HepG2 (cell line): ENCODE measurements around the gene TSN. TPM values are rescaled to one million over a fixed set of nuclear protein-coding genes. Genes with fewer than 3 reads are reported as not detected.

Source experiments
- ATAC-seq: fragments of 200-7000 bp; cut with Tn5 transposase; 3 replicates; pipeline ENCODE4 v1.9.1; 2020; ENCODE audit warnings: mild to moderate bottlenecking, moderate library complexity
- BruUV-seq: library from RNA; stranded (reverse); fragments of 400-500 nt; replicated peaks from 2 replicates; lab custom pipeline; 2021; lab: Mats Ljungman, UMichigan
- CTCF ChIA-PET: fragments of 300-600 bp; formaldehyde crosslinking; extraction: SDS; loops from one replicate; lab custom pipeline; 2021; ENCODE audit warnings: low total read pairs, inconsistent platforms, low intra/inter-chr PET ratio; lab: Yijun Ruan, JAX
- POLR2A ChIA-PET: fragments of 350-600 bp; sonication (Branson Sonifier 250); formaldehyde crosslinking; loops from one replicate; lab custom pipeline; 2020; ENCODE audit warnings: antibody characterized with exemption, inconsistent platforms; lab: Yijun Ruan, JAX
- DNase-seq: peaks from one replicate; pipeline ENCODE4 v3.0.0-alpha.2; 2015; ENCODE audit warnings: low spot score
- FAIRE-seq: peaks from 3 replicates; lab custom pipeline; 2011; peaks lifted over from hg19 to GRCh38; lab: Jason Lieb, UNC
- H2AFZ ChIP-seq: one replicate; pipeline ENCODE4 v1.6.1; 2011; ENCODE audit warnings: low read length, inconsistent platforms
- H3K27ac ChIP-seq: fragments of 300-600 bp; 3 replicates; pipeline ENCODE4 v1.8.0; 2011; ENCODE audit warnings: mixed run types, mild to moderate bottlenecking, mixed read lengths, low read length, inconsistent platforms; ENCODE audit not compliant: insufficient read depth; ENCODE audit errors: extremely low read length
- H3K27me3 ChIP-seq, 2 experiments: fragments of 200-600 bp in 1 of 2; 2 replicates in 1 of 2; 3 replicates in 1 of 2; pipeline versions ENCODE4 v1.6.0 to v1.8.0; 2011; ENCODE audit warnings: low read length in 2 of 2, mild to moderate bottlenecking in 2 of 2, moderate library complexity in 2 of 2, inconsistent platforms in 1 of 2; ENCODE audit not compliant: insufficient read depth in 2 of 2, control insufficient read depth in 1 of 2
- H3K36me3 ChIP-seq, 2 experiments: fragments of 200-600 bp in 1 of 2; replicated peaks in 1 of 2; 2 replicates in 1 of 2; 3 replicates in 1 of 2; pipeline versions ENCODE4 v1.5.1 to v1.8.0; 2011; ENCODE audit warnings: low read length in 2 of 2, inconsistent platforms in 1 of 2; ENCODE audit not compliant: insufficient read depth in 2 of 2, control insufficient read depth in 1 of 2
- H3K4me1 ChIP-seq: 2 replicates; pipeline ENCODE4 v1.5.1; 2012; ENCODE audit warnings: low read length, inconsistent platforms; ENCODE audit not compliant: insufficient read depth
- H3K4me2 ChIP-seq: 2 replicates; pipeline ENCODE4 v1.6.0; 2011; ENCODE audit warnings: low read depth, low read length, inconsistent platforms
- H3K4me3 ChIP-seq, 3 experiments: fragments of 200-600 bp in 1 of 3; sonication (generic), shearing (Covaris generic) in 1 of 3; replicated peaks in 1 of 3; 2 replicates each; pipeline ENCODE4 v1.5.1; 2011 to 2016; ENCODE audit warnings: low read length in 3 of 3, inconsistent platforms in 2 of 3, low read depth in 2 of 3, mild to moderate bottlenecking in 2 of 3, control low read depth in 1 of 3, mixed read lengths in 1 of 3; ENCODE audit not compliant: insufficient read depth in 1 of 3
- H3K79me2 ChIP-seq: one replicate; pipeline ENCODE4 v1.6.1; 2011; ENCODE audit warnings: low read length, inconsistent platforms; ENCODE audit not compliant: insufficient read depth
- H3K9ac ChIP-seq: 2 replicates; pipeline ENCODE4 v1.6.0; 2011; ENCODE audit warnings: mild to moderate bottlenecking, low read depth, low read length, inconsistent platforms; ENCODE audit not compliant: insufficient read depth
- H3K9me3 ChIP-seq: 2 replicates; pipeline ENCODE4 v1.5.1; 2012; ENCODE audit warnings: mild to moderate bottlenecking, low read length
- H4K20me1 ChIP-seq: 2 replicates; pipeline ENCODE4 v1.6.0; 2011; ENCODE audit warnings: inconsistent platforms, mild to moderate bottlenecking, low read length, moderate library complexity; ENCODE audit not compliant: insufficient read depth
- AGO2 ChIP-seq: fragments of 200-400 bp; formaldehyde crosslinking; optimal IDR thresholded peaks from 2 replicates; pipeline ENCODE3; 2017; ENCODE audit warnings: mild to moderate bottlenecking, low read depth, low read length, moderate library complexity
- CBFB ChIP-seq: sonication (generic); formaldehyde crosslinking; IDR thresholded peaks from 2 replicates; pipeline ENCODE4 v1.4.0; 2020; ENCODE audit warnings: missing genetic modification reagents
- CBX1 ChIP-seq: IDR thresholded peaks from one replicate; pipeline ENCODE4 v1.6.1; 2016; ENCODE audit warnings: antibody characterized with exemption, low read depth
- KLF12 ChIP-seq: sonication (generic); formaldehyde crosslinking; IDR thresholded peaks from 2 replicates; pipeline ENCODE4 v1.4.0; 2020; ENCODE audit warnings: missing genetic modification reagents, borderline replicate concordance
- NFIB ChIP-seq: sonication (generic); formaldehyde crosslinking; IDR thresholded peaks from 2 replicates; pipeline ENCODE4 v1.9.0; 2021; ENCODE audit warnings: missing genetic modification reagents, mild to moderate bottlenecking, borderline replicate concordance
- PRPF4 ChIP-seq: fragments of 200-400 bp; formaldehyde crosslinking; IDR thresholded peaks from 2 replicates; pipeline ENCODE4 v1.6.1; 2016; ENCODE audit warnings: low read length, low read depth; ENCODE audit not compliant: poor library complexity, severe bottlenecking
- SAP130 ChIP-seq: IDR thresholded peaks from 2 replicates; pipeline ENCODE4 v1.6.1; 2016; ENCODE audit warnings: low read depth
- SNRNP70 ChIP-seq: fragments of 200-400 bp; formaldehyde crosslinking; IDR thresholded peaks from 2 replicates; pipeline ENCODE4 v1.6.1; 2017; ENCODE audit warnings: mild to moderate bottlenecking, low read depth, low read length, moderate library complexity
- ZBTB7A ChIP-seq: sonication (generic); formaldehyde crosslinking; IDR thresholded peaks from 2 replicates; pipeline ENCODE4 v1.8.0; 2022; ENCODE audit warnings: mild to moderate bottlenecking, missing genetic modification reagents
- ZNF333 ChIP-seq: sonication (generic); formaldehyde crosslinking; IDR thresholded peaks from 2 replicates; pipeline ENCODE4 v1.4.0; 2020; ENCODE audit warnings: mild to moderate bottlenecking, missing genetic modification reagents, borderline replicate concordance
- ZNF562 ChIP-seq: sonication (generic); formaldehyde crosslinking; IDR thresholded peaks from 2 replicates; pipeline ENCODE4 v1.8.0; 2022; ENCODE audit warnings: missing genetic modification reagents, borderline replicate concordance
- ZNF83 ChIP-seq: sonication (generic); formaldehyde crosslinking; IDR thresholded peaks from 2 replicates; pipeline ENCODE4 v1.4.0; 2020; ENCODE audit warnings: missing genetic modification reagents, mild to moderate bottlenecking, borderline replicate concordance
- WGBS: methylation state at CpG from one replicate; pipeline ENCODE4 v1.1.6; 2017; ENCODE audit warnings: low lambda C conversion rate; 5-methylcytosine and 5-hydroxymethylcytosine counted together
- in situ Hi-C: cut with HindIII; loops from 2 replicates; pipeline ENCODE4 v1.10.0; 2017; ENCODE audit warnings: low pct_unique_long_range_greater_than_20kb; ENCODE audit not compliant: extremely low pct_ligation_motif_present
- intact Hi-C: fragments of 100-400 bp; cut with micrococcal nuclease; formaldehyde crosslinking; loops from one replicate; pipeline ENCODE4 v1.10.0; 2022; ENCODE audit not compliant: unreplicated experiment
- polyA plus RNA-seq, 8 experiments: library from polyadenylated mRNA; depleted of rRNA in 3 of 8; stranded (reverse) in 7 of 8; unstranded in 1 of 8; fragments of >200 nt; fragmentation: Illumina TruSeq in 4 of 8; extraction: Trizol in 4 of 8; gene quantifications; 2 replicates each; pipeline versions ENCODE4 v1.2.1 to v1.2.3, GENCODE V29; 2011 to 2016; ENCODE audit warnings: low read depth in 4 of 8, missing spikeins in 1 of 8, mixed read lengths in 1 of 8; ENCODE audit not compliant: insufficient read depth in 1 of 8
- total RNA-seq, 5 experiments: library from RNA; depleted of rRNA; stranded (reverse); fragments of >200 nt; fragmentation: Illumina TruSeq; extraction: Trizol; gene quantifications; 2 replicates each; pipeline ENCODE4 v1.2.3, GENCODE V29; 2016; ENCODE audit warnings: low read depth in 1 of 5
- TF ChIP-seq, protein P1 (sequence below): sonication (generic); formaldehyde crosslinking; conservative IDR thresholded peaks from 2 replicates; pipeline ENCODE4 v1.8.0; 2022; ENCODE audit warnings: mild to moderate bottlenecking, moderate library complexity, missing genetic modification reagents
- TF ChIP-seq, protein P2 (sequence below): sonication (generic); formaldehyde crosslinking; IDR thresholded peaks from 2 replicates; pipeline ENCODE4 v1.5.0; 2020; ENCODE audit warnings: missing genetic modification reagents, mild to moderate bottlenecking, borderline replicate concordance
- TF ChIP-seq, protein P3 (sequence below): sonication (generic); formaldehyde crosslinking; conservative IDR thresholded peaks from 2 replicates; pipeline ENCODE4 v1.4.0; 2020; ENCODE audit warnings: missing genetic modification reagents
- TF ChIP-seq, protein P4 (sequence below): sonication (generic); formaldehyde crosslinking; IDR thresholded peaks from 2 replicates; pipeline ENCODE4 v1.9.0; 2021; ENCODE audit warnings: missing genetic modification reagents, borderline replicate concordance

The TSN gene
- total and polyA plus RNA-seq, 2 of the 13 experiments (the other 11 are each of a cell fraction or from before 2014, with no cell fraction given): 56.4 to 115 TPM

DNA sequence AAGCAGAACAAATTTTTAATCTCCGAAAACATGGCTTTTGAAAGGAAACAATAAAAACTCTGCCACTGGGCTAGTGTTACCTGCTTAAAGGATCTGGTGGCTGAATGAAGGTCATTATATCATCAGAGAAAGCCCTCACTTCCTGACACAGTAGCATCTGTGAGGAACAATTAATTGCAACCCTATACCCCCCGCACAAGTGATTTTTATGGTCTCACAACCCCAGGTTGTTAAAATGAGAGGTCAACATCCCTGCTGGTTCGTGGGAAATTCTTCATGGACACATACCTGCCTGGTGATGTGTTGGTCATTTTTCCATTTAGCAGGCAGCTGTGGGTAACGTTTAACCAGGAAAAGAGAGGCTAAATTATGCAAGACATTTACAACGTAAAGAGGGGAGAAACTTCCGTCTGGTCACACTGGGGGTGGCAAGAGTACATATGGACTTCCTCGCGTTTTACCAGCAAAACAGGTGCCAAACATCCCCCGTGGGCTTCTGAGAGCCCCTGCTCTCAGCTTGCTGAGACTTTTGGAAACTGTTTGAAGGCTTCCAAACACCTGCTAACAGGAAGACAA, 48.0 kb upstream of the TSN start (continued):
- TF ChIP-seq, protein P1, sequence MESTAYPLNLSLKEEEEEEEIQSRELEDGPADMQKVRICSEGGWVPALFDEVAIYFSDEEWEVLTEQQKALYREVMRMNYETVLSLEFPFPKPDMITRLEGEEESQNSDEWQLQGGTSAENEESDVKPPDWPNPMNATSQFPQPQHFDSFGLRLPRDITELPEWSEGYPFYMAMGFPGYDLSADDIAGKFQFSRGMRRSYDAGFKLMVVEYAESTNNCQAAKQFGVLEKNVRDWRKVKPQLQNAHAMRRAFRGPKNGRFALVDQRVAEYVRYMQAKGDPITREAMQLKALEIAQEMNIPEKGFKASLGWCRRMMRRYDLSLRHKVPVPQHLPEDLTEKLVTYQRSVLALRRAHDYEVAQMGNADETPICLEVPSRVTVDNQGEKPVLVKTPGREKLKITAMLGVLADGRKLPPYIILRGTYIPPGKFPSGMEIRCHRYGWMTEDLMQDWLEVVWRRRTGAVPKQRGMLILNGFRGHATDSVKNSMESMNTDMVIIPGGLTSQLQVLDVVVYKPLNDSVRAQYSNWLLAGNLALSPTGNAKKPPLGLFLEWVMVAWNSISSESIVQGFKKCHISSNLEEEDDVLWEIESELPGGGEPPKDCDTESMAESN (CRISPR knock-in tag): no peak; the same call in 1 of the 2 replicates
- TF ChIP-seq, protein P2, sequence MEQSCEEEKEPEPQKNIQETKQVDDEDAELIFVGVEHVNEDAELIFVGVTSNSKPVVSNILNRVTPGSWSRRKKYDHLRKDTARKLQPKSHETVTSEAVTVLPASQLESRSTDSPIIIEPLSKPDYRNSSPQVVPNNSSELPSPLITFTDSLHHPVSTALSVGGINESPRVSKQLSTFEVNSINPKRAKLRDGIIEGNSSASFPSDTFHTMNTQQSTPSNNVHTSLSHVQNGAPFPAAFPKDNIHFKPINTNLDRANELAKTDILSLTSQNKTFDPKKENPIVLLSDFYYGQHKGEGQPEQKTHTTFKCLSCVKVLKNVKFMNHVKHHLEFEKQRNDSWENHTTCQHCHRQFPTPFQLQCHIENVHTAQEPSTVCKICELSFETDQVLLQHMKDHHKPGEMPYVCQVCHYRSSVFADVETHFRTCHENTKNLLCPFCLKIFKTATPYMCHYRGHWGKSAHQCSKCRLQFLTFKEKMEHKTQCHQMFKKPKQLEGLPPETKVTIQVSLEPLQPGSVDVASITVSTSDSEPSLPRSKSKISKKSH (CRISPR knock-in tag): no peak
- no peak for TF ChIP-seq ZNF333 (CRISPR knock-in tag)
- TF ChIP-seq KLF12: no peak
- no peak for TF ChIP-seq PRPF4
- TF ChIP-seq SNRNP70: no peak

DNA sequence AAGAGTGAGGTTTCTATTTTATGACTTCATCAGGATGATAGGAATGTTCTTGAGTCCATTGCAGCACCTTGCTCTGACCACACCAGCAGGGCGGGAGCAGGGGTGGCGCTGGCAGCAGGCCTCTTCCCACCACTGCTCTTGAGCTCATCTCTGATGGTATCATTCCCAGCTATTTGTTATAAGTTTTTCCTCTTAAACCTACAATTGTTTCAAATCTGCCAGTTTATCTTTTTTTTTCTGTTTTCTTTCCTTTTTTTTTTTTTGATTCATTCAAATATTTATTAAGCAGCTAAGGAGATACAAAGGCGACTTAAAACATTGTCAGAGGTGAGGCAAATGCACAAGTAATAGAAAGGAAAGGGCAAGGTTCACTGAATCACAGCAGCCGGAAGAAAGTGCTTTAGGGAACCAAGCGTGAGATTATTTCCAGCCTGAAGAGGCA, 47.5 kb upstream of the TSN start:
- no peaks in the 10 kb centered on the region for H3K79me2 ChIP-seq
- peak; percentile 43 for DNase-seq
- peak overlapping the region; percentile 89 for H2AFZ ChIP-seq
- H4K20me1 ChIP-seq: no peaks in the 10 kb centered on the region
- no peaks in the 10 kb centered on the region for H3K9me3 ChIP-seq
- peak overlapping the region; percentile 51 to 70 (median 51) for H3K4me3 ChIP-seq
- peaks cover 56% of the 10 kb centered on the region for H3K4me1 ChIP-seq
- H3K27me3 ChIP-seq: peaks cover 0 to 16% of the 10 kb centered on the region in 2 experiments; a peak in 2 of 5 replicates
- TSS peak; percentile 93 for BruUV-seq
- intact Hi-C loops: loop anchor here (5.0 kb wide), 1 partner anchor 61 kb away; the partner anchor contains the start of gene CLASP1
- ChIA-PET POLR2A (interaction anchor here (1.2 to 4.2 kb wide), 11 partner anchors 9 to 177 kb away, joined by 3 to 36 read pairs (median 6); partner anchors contain the start of genes CLASP1, NIFK and RNU4ATAC), CTCF (no interaction called here)
- H3K4me2 ChIP-seq: peak overlapping the region; percentile 98
- in situ Hi-C loops: no loop called here
- peak; percentile 87 for ATAC-seq
- H3K36me3 ChIP-seq: no peaks in the 10 kb centered on the region
- FAIRE-seq: peak; percentile 28
- peak overlapping the region; percentile 11 for H3K27ac ChIP-seq
- H3K9ac ChIP-seq: peak overlapping the region; percentile 51; the same call in 1 of the 2 replicates
- 2% methylated on average over 5 of the region's 5 CpGs for WGBS
- TF ChIP-seq CBX1 (no peak), CBFB (no peak), ZBTB7A (CRISPR knock-in tag) (no peak), NFIB (no peak), ZNF83 (no peak), AGO2 (no peak), ZNF562 (CRISPR knock-in tag) (no peak), SAP130 (CRISPR knock-in tag) (0 out of 2 replicates have a peak, but pooled peaks have one; percentile 1)
- TF ChIP-seq, protein P3, sequence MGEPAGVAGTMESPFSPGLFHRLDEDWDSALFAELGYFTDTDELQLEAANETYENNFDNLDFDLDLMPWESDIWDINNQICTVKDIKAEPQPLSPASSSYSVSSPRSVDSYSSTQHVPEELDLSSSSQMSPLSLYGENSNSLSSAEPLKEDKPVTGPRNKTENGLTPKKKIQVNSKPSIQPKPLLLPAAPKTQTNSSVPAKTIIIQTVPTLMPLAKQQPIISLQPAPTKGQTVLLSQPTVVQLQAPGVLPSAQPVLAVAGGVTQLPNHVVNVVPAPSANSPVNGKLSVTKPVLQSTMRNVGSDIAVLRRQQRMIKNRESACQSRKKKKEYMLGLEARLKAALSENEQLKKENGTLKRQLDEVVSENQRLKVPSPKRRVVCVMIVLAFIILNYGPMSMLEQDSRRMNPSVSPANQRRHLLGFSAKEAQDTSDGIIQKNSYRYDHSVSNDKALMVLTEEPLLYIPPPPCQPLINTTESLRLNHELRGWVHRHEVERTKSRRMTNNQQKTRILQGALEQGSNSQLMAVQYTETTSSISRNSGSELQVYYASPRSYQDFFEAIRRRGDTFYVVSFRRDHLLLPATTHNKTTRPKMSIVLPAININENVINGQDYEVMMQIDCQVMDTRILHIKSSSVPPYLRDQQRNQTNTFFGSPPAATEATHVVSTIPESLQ (CRISPR knock-in tag): no peak
- TF ChIP-seq, protein P4, sequence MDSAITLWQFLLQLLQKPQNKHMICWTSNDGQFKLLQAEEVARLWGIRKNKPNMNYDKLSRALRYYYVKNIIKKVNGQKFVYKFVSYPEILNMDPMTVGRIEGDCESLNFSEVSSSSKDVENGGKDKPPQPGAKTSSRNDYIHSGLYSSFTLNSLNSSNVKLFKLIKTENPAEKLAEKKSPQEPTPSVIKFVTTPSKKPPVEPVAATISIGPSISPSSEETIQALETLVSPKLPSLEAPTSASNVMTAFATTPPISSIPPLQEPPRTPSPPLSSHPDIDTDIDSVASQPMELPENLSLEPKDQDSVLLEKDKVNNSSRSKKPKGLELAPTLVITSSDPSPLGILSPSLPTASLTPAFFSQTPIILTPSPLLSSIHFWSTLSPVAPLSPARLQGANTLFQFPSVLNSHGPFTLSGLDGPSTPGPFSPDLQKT (CRISPR knock-in tag): no peak
